T-helper 2 cell treated with Interferon-gamma antibody and Interleukin-4, amounts not matched to agents 5 μg/mL and 100 μg/mL, for 36 hours (primary cell): ENCODE measurements around the gene METTL2A.
"Not testable (repeated sequence)": the region's sequence is repeated elsewhere in the genome, so short reads cannot be mapped to it uniquely, and the experiment has no call there.

ENCODE experiments used
- DNase-seq: peaks from one replicate; pipeline ENCODE4 v3.0.0; 2021; ENCODE audit warnings: low spot score
- H3K27ac Mint-ChIP-seq: one replicate; pipeline ENCODE4 v1.8.0; 2021; ENCODE audit warnings: mild to moderate bottlenecking, mixed read lengths
- H3K27me3 Mint-ChIP-seq: one replicate; pipeline ENCODE4 v1.8.0; 2021; ENCODE audit warnings: low read depth, mixed read lengths
- H3K36me3 Mint-ChIP-seq: one replicate; pipeline ENCODE4 v1.8.0; 2021; ENCODE audit warnings: low read depth, mixed read lengths
- H3K4me1 Mint-ChIP-seq: one replicate; pipeline ENCODE4 v1.8.0; 2021; ENCODE audit warnings: low read depth, mixed read lengths
- H3K4me3 Mint-ChIP-seq: one replicate; pipeline ENCODE4 v1.8.0; 2022; ENCODE audit warnings: mild to moderate bottlenecking, moderate library complexity, mixed read lengths
- H3K9me3 Mint-ChIP-seq: one replicate; pipeline ENCODE4 v1.8.0; 2021; ENCODE audit warnings: mixed read lengths

METTL2A gene

DNA sequence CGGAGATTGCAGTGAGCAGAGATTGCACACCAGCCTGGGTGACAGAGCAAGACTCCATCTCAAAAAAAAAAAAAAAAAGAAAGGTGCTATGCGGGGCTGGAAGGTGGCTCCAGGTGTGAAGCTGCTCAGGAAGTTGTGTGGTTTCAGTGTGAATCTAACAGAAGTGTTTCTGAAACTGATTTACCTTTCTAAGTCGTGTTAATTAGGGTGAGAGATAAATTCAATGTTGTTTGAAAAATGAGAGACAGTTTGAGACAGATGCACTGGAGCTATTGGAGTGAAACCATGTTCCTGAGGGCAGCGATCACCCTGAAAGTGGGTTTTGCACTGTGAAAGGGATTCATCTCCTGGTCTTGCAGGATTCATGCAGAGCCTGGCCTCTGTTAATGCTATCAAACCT, 30.0 kb downstream of the METTL2A start:
- not testable (repeated sequence) for H3K4me3 Mint-ChIP-seq, H3K9me3 Mint-ChIP-seq, H3K27me3 Mint-ChIP-seq, H3K36me3 Mint-ChIP-seq, DNase-seq
- Mint-ChIP-seq H3K27ac (peak overlapping the region; percentile 15), H3K4me1 (peaks cover 10% of the 10 kb centered on the region)

GRCh38 chr17:62454111-62454510, 30.4 kb downstream of the METTL2A start:
- H3K27me3 Mint-ChIP-seq, H3K9me3 Mint-ChIP-seq, H3K27ac Mint-ChIP-seq, H3K4me3 Mint-ChIP-seq, DNase-seq, H3K36me3 Mint-ChIP-seq: not testable (repeated sequence)
- peaks cover 11% of the 10 kb centered on the region for H3K4me1 Mint-ChIP-seq

DNA sequence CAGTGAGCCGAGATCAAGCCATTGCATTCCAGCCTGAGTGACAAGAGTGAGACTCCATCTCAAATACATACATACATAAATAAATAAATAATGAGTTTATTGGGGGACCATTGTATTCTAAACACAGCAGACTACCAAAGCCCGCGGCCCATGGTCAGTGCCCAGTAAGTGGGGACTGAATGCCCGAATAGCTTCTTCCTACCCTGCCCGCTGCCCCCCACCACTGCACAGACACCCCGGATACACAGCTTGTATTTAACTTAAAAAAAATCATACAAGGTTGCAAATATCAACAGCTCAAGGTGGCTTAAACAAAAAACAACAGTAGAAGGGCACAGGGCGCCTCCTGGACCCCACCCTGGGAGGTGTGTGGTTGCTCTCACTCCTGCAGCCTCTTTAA, 32.3 kb downstream of the METTL2A start:
- DNase-seq: no peak
- peaks cover 11% of the 10 kb centered on the region for H3K4me1 Mint-ChIP-seq
- H3K36me3 Mint-ChIP-seq: peaks cover 4% of the 10 kb centered on the region
- no peak overlapping the region for H3K27ac Mint-ChIP-seq
- no peak overlapping the region for H3K4me3 Mint-ChIP-seq
- H3K27me3 Mint-ChIP-seq: peaks cover 2% of the 10 kb centered on the region
- H3K9me3 Mint-ChIP-seq: no peaks in the 10 kb centered on the region

GRCh38 chr17:62458483-62458882, 34.8 kb downstream of the METTL2A start:
- not testable (repeated sequence) for H3K9me3 Mint-ChIP-seq, H3K27ac Mint-ChIP-seq, H3K27me3 Mint-ChIP-seq, DNase-seq, H3K4me3 Mint-ChIP-seq, H3K36me3 Mint-ChIP-seq
- peaks cover 11% of the 10 kb centered on the region for H3K4me1 Mint-ChIP-seq

GRCh38 chr17:62464422-62464821, 40.7 kb downstream of the METTL2A start:
- DNase-seq, H3K9me3 Mint-ChIP-seq, H3K4me1 Mint-ChIP-seq, H3K27ac Mint-ChIP-seq, H3K27me3 Mint-ChIP-seq, H3K4me3 Mint-ChIP-seq, H3K36me3 Mint-ChIP-seq: not testable (repeated sequence)

GRCh38 chr17:62465271-62465670, 41.6 kb downstream of the METTL2A start:
- not testable (repeated sequence) for H3K27ac Mint-ChIP-seq, H3K36me3 Mint-ChIP-seq, DNase-seq, H3K4me3 Mint-ChIP-seq, H3K4me1 Mint-ChIP-seq, H3K27me3 Mint-ChIP-seq, H3K9me3 Mint-ChIP-seq

DNA sequence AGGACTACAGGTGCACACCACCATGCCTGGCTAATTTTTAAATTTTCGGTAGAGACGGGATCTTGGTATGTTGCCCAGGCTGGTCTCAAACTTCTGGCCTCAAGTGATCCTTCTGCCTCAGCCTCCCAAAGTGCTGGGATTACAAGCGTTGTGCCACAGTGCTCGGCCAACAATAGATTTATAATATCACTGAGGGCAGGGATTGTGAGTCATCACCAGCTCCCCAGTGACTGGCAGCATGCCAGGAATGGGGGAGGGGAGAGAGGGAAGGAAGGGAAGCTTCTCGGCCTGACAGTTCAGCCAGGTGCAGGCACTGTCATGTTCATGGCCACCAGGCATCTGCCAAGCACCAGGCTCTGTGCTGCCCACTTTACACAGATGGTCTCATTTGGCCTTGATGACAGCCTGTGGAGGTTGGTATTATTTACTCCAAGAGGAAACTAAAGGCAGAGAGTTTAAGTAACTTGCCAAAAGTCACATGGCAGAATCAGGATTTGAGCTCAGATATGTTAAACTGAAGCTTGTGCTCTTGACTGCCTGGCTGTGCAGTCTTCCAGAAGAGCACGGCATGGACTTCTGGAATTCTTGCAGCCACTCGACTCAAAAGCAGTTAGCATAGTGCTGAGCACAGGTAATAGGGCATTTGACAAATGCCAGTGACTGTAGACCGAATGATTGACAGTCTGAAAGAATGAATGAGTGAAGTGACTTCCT, 47.1 kb downstream of the METTL2A start:
- not testable (repeated sequence) for H3K27ac Mint-ChIP-seq, H3K4me1 Mint-ChIP-seq, H3K27me3 Mint-ChIP-seq, H3K36me3 Mint-ChIP-seq, H3K9me3 Mint-ChIP-seq, H3K4me3 Mint-ChIP-seq
- DNase-seq: peak; percentile 12

GRCh38 chr17:62471380-62471880, 47.7 kb downstream of the METTL2A start:
- not testable (repeated sequence) for H3K27ac Mint-ChIP-seq, H3K4me3 Mint-ChIP-seq, H3K4me1 Mint-ChIP-seq, H3K36me3 Mint-ChIP-seq, DNase-seq, H3K9me3 Mint-ChIP-seq, H3K27me3 Mint-ChIP-seq

DNA sequence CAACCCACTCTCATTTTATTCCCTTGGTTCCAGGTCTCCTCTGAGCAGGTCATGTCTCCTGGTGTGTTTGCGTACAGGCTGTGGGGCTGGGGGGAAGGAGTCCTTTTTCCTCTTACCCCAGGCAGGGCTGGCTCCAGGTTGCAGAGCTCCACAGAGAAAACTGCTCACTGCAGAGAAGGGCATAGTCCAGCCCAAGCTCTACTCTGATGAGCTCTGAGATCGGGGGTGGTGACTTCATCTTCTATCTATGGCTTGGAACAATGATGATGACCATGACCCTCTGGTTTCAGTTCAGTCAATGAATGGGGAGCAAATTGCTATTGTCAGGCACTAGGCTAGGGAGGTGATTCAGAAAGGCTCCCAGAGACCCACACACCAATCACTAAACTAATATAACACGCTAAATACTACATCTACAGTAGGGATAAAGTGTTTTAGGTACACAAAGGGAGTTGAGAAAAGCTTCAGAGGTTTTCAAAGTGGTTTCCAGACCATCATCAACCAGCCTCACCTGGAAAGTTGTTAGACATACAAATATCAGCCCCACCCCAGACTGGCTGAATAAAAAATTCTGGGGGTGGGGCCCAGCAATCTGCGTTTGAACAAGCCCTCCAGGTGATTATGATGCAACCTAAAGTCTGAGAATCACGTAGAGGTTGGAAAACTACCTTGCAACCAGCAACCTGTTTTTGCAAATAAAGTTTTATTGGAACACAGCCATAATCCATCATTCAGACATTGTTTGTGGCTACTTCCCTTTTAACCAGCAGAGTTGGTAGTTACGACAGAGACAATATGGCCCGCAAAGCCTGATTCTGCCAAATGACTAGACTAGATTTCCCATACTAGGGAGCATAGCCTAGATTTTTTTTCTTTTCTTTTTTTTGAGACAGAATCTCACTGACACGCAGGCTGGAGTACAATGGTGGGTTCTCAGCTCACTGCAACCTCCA, 49.6 kb downstream of the METTL2A start:
- not testable (repeated sequence) for H3K36me3 Mint-ChIP-seq, H3K4me3 Mint-ChIP-seq, H3K4me1 Mint-ChIP-seq, H3K27ac Mint-ChIP-seq, H3K9me3 Mint-ChIP-seq, H3K27me3 Mint-ChIP-seq, DNase-seq

- H3K27me3 Mint-ChIP-seq, H3K36me3 Mint-ChIP-seq, DNase-seq, H3K9me3 Mint-ChIP-seq: not testable (repeated sequence)
- peak overlapping the region; percentile 84 for H3K27ac Mint-ChIP-seq
- H3K4me3 Mint-ChIP-seq: peak overlapping the region; percentile 84
- H3K4me1 Mint-ChIP-seq: peaks cover 17% of the 10 kb centered on the region
Measured at GRCh38 chr17:62477111-62477510, 53.4 kb downstream of the METTL2A start.

- DNase-seq: peak; percentile 21
- peak overlapping the region; percentile 84 for H3K4me3 Mint-ChIP-seq
- H3K4me1 Mint-ChIP-seq: peaks cover 19% of the 10 kb centered on the region
- H3K9me3 Mint-ChIP-seq, H3K27me3 Mint-ChIP-seq: not testable (repeated sequence)
- H3K27ac Mint-ChIP-seq: peak overlapping the region; percentile 84
- peaks cover 12% of the 10 kb centered on the region for H3K36me3 Mint-ChIP-seq
Measured at GRCh38 chr17:62477718-62478408, 54.2 kb downstream of the METTL2A start.

GRCh38 chr17:62478424-62478879, 54.8 kb downstream of the METTL2A start, which contains the start of gene TLK2:
TLK2 (plus strand) TSS chr17:62478825; CDS start chr17:62481126, 2,301 bp downstream.
- Mint-ChIP-seq H3K4me3 (peak within 1 kb of the TSS; percentile 93), H3K4me1 (peaks cover 22% of the 10 kb centered on the region), H3K27ac (peak within 1 kb of the TSS; percentile 90), H3K36me3 (peaks cover 16% of the 10 kb centered on the region), H3K27me3 (no peaks in the 10 kb centered on the region), H3K9me3 (no peaks in the 10 kb centered on the region)
- peak; percentile 79 for DNase-seq

DNA sequence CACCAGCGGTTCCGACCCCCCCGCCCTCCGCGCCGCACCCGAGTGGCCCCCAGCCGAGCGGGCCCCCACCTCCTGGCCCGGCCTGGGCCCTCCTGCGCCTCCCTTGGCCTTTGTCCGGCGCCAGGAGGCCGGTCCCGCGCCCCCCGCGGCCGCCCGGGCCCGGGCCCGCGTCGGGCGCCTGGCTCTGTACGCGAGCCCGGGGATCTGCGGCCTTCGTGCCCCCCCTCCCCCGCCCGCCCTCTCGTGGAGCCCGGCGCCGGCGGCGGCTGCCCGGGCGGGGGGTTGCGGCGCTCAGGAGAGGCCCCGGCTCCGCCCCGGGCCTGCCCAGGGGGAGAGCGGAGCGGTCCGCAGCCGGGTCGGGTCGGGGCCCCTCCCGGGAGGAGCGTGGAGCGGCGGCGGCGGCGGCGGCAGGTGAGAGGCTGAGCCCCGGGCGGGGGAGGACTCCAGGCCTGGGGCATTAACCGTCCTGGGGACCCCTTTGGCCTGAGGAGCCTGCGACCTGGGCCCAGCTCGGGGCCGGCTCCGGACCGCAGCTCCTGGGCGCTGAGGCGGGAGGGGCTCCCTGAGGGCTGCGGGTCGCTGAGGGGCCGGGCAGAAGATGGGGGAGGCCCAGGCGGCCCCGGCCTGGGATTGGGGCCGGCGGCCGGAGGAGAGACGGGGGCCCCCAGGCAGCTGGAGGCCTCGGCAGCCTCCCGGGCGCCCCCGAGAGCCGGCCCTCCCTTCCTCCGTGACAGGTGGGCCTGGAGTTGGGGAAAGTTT, 55.4 kb downstream of the METTL2A start:
- H3K9me3 Mint-ChIP-seq, H3K27me3 Mint-ChIP-seq: not testable (repeated sequence)
- H3K4me1 Mint-ChIP-seq: peaks cover 22% of the 10 kb centered on the region
- H3K27ac Mint-ChIP-seq: peak overlapping the region; percentile 90
- H3K4me3 Mint-ChIP-seq: peak overlapping the region; percentile 93
- H3K36me3 Mint-ChIP-seq: peaks cover 17% of the 10 kb centered on the region
- DNase-seq: peak; percentile 45
